Measurements from ENCODE around the gene LITAFD.

GRCh38 chr16:8892101-8892575 is 10.0 kb downstream of the LITAFD start:
- no peak for TF ChIP-seq EZH2phosphoT487 (IDR thresholded peaks at IDR 0.05; ENCODE audit: borderline replicate concordance, low read depth)
- no peak for TF ChIP-seq TAF1 (IDR thresholded peaks at IDR 0.05; ENCODE audit: borderline replicate concordance, low read depth, low read length)
- no peak for TF ChIP-seq CTCF (IDR thresholded peaks at IDR 0.05)
- no peak for TF ChIP-seq RAD21 (IDR thresholded peaks at IDR 0.05; ENCODE audit: low read length)
- no peak for TF ChIP-seq POLR2AphosphoS5 (IDR thresholded peaks at IDR 0.05; ENCODE audit: low read depth, low read length)
- TF ChIP-seq FOSL2 (IDR thresholded peaks at IDR 0.05; ENCODE audit: borderline replicate concordance, low read depth) = no peak
- TF ChIP-seq NRF1 (IDR thresholded peaks at IDR 0.05; ENCODE audit: low read depth, low read length) = no peak
- TF ChIP-seq MXI1 (IDR thresholded peaks at IDR 0.05; ENCODE audit: low read depth, low read length) = no peak
- TF ChIP-seq JUND (IDR thresholded peaks at IDR 0.05) = no peak
- TF ChIP-seq, protein P1, sequence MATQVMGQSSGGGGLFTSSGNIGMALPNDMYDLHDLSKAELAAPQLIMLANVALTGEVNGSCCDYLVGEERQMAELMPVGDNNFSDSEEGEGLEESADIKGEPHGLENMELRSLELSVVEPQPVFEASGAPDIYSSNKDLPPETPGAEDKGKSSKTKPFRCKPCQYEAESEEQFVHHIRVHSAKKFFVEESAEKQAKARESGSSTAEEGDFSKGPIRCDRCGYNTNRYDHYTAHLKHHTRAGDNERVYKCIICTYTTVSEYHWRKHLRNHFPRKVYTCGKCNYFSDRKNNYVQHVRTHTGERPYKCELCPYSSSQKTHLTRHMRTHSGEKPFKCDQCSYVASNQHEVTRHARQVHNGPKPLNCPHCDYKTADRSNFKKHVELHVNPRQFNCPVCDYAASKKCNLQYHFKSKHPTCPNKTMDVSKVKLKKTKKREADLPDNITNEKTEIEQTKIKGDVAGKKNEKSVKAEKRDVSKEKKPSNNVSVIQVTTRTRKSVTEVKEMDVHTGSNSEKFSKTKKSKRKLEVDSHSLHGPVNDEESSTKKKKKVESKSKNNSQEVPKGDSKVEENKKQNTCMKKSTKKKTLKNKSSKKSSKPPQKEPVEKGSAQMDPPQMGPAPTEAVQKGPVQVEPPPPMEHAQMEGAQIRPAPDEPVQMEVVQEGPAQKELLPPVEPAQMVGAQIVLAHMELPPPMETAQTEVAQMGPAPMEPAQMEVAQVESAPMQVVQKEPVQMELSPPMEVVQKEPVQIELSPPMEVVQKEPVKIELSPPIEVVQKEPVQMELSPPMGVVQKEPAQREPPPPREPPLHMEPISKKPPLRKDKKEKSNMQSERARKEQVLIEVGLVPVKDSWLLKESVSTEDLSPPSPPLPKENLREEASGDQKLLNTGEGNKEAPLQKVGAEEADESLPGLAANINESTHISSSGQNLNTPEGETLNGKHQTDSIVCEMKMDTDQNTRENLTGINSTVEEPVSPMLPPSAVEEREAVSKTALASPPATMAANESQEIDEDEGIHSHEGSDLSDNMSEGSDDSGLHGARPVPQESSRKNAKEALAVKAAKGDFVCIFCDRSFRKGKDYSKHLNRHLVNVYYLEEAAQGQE (IDR thresholded peaks at IDR 0.05; ENCODE audit: low read depth, low read length) = no peak
